Right ventricle myocardium superior (tissue), 1 donor: ENCODE results near the gene PCDH10. TPM values are rescaled to one million over a fixed set of nuclear protein-coding genes. Genes with fewer than 3 reads are reported as not detected.
"Not testable (repeated sequence)": the region's sequence is repeated elsewhere in the genome, so short reads cannot be mapped to it uniquely, and the experiment has no call there.

Experiments
- ATAC-seq: fragments of 200-7000 bp; cut with Tn5 transposase; one replicate; pipeline ENCODE4 v1.9.1; 2020; ENCODE audit warnings: mild to moderate bottlenecking; ENCODE audit not compliant: poor library complexity
- DNase-seq: peaks from one replicate; pipeline ENCODE4 v3.0.0-alpha.2; 2020
- intact Hi-C: fragments of 100-400 bp; cut with DNase I; formaldehyde crosslinking; loops from one replicate; pipeline ENCODE4 v1.11.2; 2022
- total RNA-seq: library from RNA; stranded (reverse); fragmentation: NEBNext Ultra II Directional; extraction: Animal tissue kit (Norgen Biotek cat#: 25700); gene quantifications from one replicate; pipeline ENCODE4 v1.2.1, GENCODE V29; 2021
- donor health status: DM: no; HTN: yes; CAD: no; lungs with severe emphysema.

PCDH10 gene
- total RNA-seq, 1 donor from 2014 or later: 0.08 TPM

GRCh38 chr4:133188433-133189146, 39.5 kb downstream of the PCDH10 start:
- ATAC-seq: no peak
- intact Hi-C loops: no loop called here
- DNase-seq: no peak

DNA sequence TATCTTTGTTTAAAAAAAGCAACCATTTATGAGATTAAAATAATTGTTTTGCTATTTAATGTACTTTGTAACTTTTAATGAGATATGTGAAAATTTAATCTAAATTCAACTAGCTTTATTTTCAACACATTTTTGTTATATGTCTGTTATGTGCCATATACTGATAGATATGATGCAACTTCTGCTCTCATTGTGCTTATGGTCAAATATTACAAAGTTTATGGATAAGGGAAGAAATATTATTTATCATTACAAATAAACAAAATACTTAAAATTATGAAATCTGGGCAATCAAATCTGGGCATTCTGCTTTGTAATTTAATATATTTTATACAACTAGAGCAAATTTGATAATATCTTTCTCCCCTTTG, 40.0 kb downstream of the PCDH10 start:
- ATAC-seq: no peak
- intact Hi-C loops: no loop called here
- DNase-seq: no peak

DNA sequence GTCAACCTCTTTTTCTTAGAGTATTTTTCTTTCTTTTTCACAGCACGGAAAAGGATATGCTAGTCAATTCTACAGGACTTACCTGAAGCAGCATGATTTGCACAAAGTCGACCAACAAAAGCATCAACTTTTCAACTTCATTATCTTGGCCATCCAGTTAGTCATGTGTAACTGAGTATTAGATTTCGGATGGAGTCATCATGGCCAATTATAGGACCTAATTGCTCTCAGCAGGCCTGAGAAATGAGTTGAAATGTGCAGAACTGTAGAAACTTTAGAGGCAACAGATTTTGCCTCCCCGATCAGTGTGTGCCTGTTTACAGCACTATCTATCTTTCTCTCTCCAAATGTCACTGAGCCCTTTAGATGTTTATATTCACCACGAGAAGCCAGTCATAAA, 41.0 kb downstream of the PCDH10 start:
- DNase-seq (no peak), ATAC-seq (no peak)
- intact Hi-C loops: no loop called here

GRCh38 chr4:133208694-133209285, 59.7 kb downstream of the PCDH10 start:
- no peak for DNase-seq
- no peak for ATAC-seq
- intact Hi-C loops: no loop called here

DNA sequence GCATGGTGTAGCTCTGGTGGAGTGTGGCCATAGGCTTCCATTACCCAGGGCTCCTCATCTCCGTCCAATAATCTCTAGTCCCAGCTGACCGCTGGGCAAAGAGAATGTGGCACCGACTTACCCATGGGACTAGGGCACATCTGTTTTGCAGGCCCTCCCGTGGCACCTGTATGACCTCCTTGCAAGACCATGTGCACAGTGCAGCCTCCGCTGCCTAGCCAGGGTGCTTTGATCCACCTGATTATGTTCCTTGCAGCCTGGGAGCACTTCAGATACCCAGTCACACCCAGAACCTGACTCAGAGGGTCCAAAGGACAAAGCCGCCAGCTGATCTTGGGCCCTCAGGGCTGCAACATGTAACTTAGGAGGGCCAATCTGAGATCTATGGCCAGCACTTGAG, 84.8 kb downstream of the PCDH10 start:
- intact Hi-C loops: no loop called here
- no peak for ATAC-seq
- no peak for DNase-seq

- ATAC-seq, intact Hi-C loops, DNase-seq: not testable (repeated sequence)
These were observed 91.4 kb downstream of the PCDH10 start for GRCh38 chr4:133240451-133240850.
